Measurements from ENCODE around the gene TMEM185B.

GRCh38 chr2:120189189-120189588 is 34.0 kb downstream of the TMEM185B start:
- TF ChIP-seq, protein P1, sequence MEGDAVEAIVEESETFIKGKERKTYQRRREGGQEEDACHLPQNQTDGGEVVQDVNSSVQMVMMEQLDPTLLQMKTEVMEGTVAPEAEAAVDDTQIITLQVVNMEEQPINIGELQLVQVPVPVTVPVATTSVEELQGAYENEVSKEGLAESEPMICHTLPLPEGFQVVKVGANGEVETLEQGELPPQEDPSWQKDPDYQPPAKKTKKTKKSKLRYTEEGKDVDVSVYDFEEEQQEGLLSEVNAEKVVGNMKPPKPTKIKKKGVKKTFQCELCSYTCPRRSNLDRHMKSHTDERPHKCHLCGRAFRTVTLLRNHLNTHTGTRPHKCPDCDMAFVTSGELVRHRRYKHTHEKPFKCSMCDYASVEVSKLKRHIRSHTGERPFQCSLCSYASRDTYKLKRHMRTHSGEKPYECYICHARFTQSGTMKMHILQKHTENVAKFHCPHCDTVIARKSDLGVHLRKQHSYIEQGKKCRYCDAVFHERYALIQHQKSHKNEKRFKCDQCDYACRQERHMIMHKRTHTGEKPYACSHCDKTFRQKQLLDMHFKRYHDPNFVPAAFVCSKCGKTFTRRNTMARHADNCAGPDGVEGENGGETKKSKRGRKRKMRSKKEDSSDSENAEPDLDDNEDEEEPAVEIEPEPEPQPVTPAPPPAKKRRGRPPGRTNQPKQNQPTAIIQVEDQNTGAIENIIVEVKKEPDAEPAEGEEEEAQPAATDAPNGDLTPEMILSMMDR (IDR thresholded peaks at IDR 0.05; ENCODE audit: low read depth, low read length, poor library complexity, severe bottlenecking) = no peak
- no peak for TF ChIP-seq EZH2phosphoT487 (IDR thresholded peaks at IDR 0.05; ENCODE audit: borderline replicate concordance, low read length)

All from DOHH2 (cell line).